Epithelial cell of esophagus (primary cell): ENCODE data around the gene BIN2.
"Not testable (repeated sequence)": the region's sequence is repeated elsewhere in the genome, so short reads cannot be mapped to it uniquely, and the experiment has no call there.

Source experiments
- DNase-seq: peaks from one replicate; pipeline ENCODE4 v3.0.0; 2010; ENCODE audit warnings: low read depth
- H3K4me3 ChIP-seq: 2 replicates; pipeline ENCODE4 v1.5.1; 2011; ENCODE audit warnings: mild to moderate bottlenecking, low read length, control low read depth
- TF ChIP-seq, protein P1 (sequence below): IDR thresholded peaks from 2 replicates; pipeline ENCODE4 v1.5.1; 2011; ENCODE audit warnings: low read depth, mild to moderate bottlenecking, low read length, control low read depth, inconsistent platforms; ENCODE audit not compliant: insufficient read depth; ENCODE audit errors: missing control alignments

The BIN2 gene

DNA sequence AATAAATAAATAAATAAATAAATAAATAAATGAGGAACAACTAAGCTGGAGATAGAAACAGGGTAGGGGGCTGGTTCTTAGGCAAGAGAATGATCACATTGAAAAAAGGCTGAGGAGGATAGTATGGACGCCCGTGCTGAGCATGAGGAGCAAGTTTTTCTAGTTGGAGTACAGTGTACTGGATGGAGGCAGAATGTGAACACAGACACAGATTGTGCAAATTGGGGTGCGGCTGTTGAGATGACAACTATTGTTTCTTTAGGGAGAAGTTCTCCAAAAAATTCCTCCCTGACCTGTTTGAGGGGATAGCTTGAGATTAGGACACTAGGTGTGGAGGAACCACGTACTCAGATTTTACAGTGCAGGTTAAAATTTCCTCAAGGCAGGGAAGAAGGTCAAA, 979 bp upstream of the BIN2 start:
- peak; percentile 81 for DNase-seq
- no peak overlapping the region for H3K4me3 ChIP-seq
- TF ChIP-seq, protein P1, sequence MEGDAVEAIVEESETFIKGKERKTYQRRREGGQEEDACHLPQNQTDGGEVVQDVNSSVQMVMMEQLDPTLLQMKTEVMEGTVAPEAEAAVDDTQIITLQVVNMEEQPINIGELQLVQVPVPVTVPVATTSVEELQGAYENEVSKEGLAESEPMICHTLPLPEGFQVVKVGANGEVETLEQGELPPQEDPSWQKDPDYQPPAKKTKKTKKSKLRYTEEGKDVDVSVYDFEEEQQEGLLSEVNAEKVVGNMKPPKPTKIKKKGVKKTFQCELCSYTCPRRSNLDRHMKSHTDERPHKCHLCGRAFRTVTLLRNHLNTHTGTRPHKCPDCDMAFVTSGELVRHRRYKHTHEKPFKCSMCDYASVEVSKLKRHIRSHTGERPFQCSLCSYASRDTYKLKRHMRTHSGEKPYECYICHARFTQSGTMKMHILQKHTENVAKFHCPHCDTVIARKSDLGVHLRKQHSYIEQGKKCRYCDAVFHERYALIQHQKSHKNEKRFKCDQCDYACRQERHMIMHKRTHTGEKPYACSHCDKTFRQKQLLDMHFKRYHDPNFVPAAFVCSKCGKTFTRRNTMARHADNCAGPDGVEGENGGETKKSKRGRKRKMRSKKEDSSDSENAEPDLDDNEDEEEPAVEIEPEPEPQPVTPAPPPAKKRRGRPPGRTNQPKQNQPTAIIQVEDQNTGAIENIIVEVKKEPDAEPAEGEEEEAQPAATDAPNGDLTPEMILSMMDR: no peak

DNA sequence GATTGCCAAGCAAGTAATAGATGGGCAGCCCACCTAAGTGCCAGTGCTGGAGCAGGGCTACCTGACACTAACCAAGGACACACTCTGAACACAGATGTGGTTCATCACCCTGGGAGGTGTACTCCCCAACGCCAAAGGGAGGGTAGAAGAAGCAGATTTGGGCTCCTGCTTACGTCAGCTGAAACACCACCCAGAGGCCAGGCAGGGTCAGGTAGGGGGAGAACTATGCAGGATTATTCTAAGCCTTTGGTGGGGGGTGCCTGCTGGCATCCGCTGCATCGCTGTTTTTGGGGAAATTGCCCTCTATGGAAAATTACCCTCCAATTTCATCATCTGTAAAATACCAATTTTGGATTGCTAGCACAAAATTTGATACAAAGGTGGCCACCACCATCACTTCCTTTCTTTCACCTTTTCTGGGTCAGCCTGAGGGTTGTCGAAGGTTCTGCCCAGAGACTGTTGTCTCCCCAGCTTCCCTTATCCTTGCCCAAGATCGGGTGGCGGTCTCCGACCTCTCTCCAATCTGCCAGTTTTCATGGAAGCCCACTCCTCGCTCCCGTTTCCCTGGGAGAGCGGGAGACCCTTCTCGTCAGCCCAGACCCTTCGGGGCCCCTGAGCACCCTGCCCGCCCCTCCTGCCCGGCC, 535 bp downstream of the BIN2 start:
- no peak for DNase-seq
- TF ChIP-seq, protein P1: no peak
- no peak overlapping the region for H3K4me3 ChIP-seq

DNA sequence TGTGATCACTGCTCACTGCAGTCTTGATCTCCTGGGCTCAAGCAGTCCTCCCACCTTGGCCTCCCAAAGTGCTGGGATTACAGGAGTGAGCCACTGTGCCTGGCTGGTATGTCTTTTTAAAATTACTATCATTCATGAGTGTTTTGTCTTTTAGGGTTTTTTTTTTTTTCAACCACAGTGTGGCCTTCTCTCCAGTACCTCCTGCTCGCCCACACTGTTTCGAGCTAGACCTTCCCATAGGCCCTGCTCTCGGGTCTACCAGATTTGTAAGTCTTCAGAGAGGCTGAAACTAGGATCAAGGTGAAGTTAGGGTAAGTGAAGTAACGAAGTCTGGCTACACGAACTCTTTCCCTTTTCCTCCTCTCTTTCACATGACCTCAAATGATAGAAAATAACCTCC, 1.5 kb downstream of the BIN2 start:
- TF ChIP-seq, protein P1: no peak
- no peak for DNase-seq
- no peak overlapping the region for H3K4me3 ChIP-seq

DNA sequence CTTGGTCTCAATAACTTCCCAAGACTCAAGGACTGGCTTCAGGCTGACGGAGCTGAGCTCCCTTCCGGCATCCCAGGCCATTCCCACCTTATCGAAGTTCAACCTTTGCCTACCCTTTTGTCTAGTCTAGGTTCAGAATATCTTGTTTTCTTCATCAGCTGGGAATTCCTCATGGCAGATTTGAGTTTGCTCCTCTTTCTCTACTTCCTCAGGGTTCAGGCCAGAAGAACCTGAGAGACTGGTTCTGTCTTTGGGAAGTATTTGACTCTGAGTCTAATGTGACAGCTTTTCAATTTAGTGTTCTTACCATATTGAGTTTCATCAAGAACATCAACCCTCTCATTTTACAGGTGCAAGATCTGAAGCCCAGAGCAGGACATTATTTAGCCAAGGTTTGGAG, 2.1 kb downstream of the BIN2 start:
- DNase-seq: peak; percentile 50
- TF ChIP-seq, protein P1: no peak
- no peak overlapping the region for H3K4me3 ChIP-seq

DNA sequence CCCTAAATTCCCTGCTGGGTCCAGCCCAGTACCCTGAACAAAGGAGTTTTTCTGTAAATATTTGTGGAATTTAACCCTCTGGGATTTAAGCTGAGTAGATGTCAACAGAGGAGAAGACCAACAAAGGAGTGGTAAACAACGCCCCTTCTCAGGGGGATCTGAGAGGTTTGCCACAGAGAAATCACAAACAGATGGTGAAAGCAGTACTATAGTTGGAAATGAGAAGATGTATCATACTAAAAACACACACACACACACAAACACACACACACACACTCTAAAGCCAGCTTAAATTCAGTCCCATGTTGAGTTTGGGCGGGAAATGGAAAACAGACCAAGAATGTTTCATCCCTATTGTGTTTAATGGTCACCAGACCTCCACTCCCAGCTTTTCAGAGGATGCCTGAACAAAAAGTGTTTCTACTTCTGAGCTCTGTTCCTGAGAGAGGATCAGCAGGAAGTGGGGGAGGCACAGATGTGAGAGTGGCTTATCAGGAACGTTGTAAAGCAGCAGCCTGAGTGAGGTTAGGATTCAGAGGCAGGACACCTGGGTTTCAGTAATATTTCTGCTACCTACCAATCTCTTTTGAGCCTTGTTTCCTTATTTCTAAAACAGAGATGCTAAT, 3.2 kb downstream of the BIN2 start:
- no peak for DNase-seq
- TF ChIP-seq, protein P1: no peak
- H3K4me3 ChIP-seq: no peak overlapping the region

DNA sequence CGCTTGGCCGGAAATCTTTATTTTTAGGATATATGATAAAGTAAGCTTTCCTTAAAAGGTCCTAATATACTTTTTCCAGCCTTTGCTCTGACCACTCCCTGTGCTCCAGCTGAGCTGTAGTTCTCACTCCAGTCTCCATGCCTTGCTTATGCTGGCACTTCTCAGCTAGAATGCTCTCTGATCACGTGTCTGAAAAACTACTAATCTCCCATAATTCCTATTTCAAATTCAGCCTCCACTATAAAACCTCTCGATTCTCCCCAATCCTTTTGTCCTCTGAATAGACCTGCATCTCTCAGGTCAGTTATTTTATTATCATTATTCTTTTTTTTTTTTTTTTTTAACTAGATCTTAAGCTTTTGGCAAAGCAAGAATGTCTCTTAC, 3.7 kb downstream of the BIN2 start:
- TF ChIP-seq, protein P1: no peak
- no peak overlapping the region for H3K4me3 ChIP-seq
- DNase-seq: no peak

DNA sequence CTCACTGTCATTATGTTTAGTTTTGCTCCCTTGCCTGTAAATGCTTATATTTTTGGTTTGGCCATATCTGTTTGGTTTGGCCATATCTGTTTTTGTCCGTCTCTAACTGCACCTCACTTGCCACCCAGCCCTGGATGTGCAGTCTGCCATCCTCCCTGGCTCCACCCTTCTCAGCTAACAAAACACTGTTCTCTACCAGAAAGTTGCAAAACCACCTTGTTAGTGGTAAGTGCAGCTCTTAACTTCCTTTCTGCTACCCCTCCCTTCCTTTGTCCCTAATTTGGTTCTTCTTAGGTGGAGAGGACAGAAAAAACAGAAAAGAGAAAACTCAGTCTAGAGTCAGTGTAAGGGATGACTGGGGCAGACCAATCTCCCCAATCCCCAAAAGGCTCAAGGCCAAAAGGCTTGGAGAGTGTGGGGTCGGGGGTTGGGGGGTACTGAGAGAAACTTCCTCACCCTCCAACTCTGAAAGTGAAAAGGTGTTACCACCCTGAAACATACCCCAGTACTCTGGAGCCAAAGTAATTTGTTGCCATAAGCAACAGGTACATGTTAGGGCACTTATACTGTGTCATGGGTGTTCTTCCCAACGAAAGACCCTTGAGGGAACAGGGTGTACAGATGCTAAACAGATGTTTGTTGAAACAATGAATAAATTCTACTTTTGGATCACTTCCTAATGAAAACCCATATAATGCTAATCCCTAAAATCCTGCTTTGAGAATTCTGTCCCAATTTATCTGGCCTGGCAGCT, 5.0 kb downstream of the BIN2 start:
- no peak overlapping the region for H3K4me3 ChIP-seq
- DNase-seq: peak; percentile 39
- TF ChIP-seq, protein P1: no peak

DNA sequence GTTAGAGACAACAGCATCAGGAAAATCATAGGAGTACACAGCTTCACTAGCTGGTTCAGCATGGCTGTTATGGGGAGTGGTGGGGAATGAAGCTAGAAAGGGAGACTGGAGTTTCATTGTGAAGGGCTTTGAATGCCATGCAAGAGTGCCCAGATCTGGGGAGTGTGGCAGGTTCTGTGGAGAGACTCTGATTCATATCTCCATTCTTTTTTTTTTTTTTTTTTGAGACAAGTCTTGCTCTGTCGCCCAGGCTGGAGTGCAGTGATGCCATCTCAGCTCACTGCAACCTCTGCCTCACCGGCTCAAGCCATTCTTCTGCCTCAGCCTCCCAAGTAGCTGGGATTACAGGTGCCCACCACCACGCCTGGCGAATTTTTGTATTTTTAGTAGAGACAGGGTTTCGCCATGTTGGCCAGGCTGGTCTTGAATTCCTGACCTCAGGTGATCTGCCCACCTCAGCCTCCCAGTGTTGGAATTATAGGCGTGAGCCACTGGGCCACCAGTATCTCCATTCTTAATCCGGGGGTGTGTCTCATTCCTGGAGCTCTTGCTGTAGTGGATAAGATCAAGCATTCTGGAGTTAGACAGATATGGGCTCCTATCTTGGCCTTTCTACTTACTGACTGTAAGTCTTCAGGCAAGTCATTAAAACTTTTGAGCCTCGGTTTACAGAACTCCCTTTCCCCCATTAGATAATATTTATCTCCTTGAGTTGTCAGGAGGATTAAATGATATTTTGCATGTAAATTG, 5.7 kb downstream of the BIN2 start:
- peak; percentile 27 for DNase-seq
- not testable (repeated sequence) for H3K4me3 ChIP-seq
